HG02970 (cell line): ENCODE data around the gene ATOH8.
"Not testable (repeated sequence)": the region's sequence is repeated elsewhere in the genome, so short reads cannot be mapped to it uniquely, and the experiment has no call there.

Source experiments
- ATAC-seq: cut with Tn5 transposase; IDR thresholded peaks from one replicate; pipeline ENCODE4 v1.9.1; 2021; ENCODE audit warnings: mild to moderate bottlenecking, moderate library complexity, moderate number of reproducible peaks; ENCODE audit not compliant: unreplicated experiment, low FRiP score

ATOH8 gene

DNA sequence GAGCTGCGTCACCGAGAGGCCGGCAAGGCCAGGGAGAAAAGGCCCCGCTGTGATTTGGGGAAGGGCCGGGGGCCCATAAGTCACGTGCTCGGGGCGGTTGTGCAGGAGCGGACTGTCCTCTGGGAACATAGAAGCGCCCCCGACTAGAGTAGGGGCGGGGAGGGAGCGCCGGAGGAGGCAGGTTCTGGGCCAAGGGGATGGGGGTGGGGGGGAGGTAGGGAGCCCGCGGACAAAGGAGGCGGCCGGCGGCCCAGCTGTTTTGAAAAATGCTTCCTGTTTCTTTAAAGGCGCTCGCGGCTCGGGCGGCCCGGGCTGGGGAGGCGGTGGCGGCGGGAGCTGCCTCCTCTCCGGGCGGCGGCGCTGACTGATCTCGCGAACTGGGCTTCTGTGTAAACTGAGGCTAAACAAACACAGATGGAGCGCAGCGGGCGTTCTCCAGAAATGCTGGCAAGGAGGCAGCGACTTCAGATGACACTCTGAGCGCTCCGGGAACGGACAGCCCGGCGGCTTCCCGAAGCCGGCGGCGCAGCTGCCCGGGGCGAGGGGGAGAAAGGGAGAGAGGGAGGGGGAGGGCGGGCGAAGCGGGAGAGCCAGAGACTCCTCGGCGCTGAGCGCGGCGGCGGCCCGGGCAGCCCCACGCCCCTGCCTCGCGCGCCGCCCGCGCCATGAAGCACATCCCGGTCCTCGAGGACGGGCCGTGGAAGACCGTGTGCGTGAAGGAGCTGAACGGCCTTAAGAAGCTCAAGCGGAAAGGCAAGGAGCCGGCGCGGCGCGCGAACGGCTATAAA lies at the start of gene ATOH8:
ATOH8 (plus strand) TSS at position 467 of the 788 bp plus-strand sequence; CDS start at position 666, 199 bp downstream.
- ATAC-seq = no peak

DNA sequence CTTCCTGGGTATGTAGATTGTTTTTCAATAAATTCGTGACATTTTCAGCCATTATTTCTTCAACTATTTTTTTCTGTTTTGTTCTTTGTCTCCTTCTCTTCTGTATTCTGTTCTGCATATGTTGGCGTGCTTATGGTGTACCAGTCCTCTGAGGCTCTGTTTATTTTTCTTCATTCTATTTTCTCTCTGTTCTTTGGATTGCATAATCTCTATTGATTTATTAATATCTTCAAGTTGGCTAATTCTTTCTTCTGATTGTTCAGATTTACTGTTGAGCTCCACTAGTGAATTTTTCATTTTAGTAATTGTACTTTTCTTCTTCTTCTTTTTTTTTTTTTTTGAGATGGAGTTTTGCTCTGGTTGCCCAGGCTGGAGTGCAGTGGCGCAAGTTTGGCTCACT lies 49.8 kb upstream of the ATOH8 start:
- ATAC-seq = no peak

GRCh38 chr2:85704800-85705679 lies 48.8 kb upstream of the ATOH8 start:
- ATAC-seq = no peak

- ATAC-seq = no peak
Measured at GRCh38 chr2:85705680-85706039, 48.1 kb upstream of the ATOH8 start.

- ATAC-seq = no peak
Measured at GRCh38 chr2:85706063-85706462, 47.7 kb upstream of the ATOH8 start.

DNA sequence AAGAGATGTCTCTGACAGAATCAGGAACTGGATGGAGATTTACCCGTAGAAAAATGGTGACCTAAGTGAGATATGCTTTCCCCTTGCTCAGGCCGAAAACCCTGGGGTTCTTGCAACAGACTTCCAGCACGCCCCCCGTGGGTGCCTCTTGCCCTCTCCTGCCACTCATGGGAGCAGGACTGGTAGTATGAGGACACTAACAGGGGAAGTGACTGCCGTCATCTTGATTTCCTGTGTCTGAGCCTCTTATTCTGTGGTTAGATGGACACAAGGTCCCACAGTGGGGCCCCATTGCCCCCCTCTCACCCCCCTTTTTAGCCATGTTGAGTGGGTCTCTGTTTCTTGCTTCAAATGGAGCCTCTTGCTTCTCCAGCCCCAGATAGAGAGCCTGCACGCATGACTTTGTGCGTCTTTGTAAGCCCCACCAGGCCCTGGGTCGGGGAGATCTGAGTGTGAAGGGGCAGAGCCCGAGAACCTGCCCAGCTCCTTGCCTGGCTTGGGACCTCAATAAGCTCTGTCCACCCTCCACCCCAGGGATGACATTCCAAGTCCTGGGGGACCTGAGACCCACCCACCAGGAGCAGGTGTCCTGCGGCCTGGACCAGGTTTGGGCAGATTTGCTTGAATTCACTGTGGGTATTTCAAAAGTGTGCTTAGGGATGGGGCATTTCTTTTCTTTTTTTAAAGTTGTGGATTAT lies 47.0 kb upstream of the ATOH8 start:
- ATAC-seq = no peak

- no peak for ATAC-seq
Measured at GRCh38 chr2:85707304-85707703, 46.5 kb upstream of the ATOH8 start.

GRCh38 chr2:85708641-85709040 lies 45.1 kb upstream of the ATOH8 start:
- ATAC-seq = no peak

DNA sequence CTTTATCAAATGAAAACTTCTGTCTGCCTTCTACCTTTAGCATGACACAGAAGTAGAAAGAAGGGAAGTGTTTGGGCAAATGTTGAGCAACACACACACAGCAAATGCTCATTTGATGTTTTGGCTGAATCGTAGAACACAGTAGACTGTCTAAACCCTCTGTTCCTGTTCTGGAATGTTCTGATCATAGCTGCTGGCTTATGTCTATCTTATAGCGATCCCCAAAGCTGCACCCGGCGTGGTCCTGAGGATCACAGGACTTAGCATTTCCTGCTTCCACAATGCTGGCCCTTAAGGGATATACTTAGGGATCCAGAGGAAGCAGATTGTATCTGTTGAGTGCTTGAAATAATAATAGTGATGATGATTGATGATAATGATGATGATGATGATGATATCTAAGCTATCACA lies 44.4 kb upstream of the ATOH8 start:
- no peak for ATAC-seq

DNA sequence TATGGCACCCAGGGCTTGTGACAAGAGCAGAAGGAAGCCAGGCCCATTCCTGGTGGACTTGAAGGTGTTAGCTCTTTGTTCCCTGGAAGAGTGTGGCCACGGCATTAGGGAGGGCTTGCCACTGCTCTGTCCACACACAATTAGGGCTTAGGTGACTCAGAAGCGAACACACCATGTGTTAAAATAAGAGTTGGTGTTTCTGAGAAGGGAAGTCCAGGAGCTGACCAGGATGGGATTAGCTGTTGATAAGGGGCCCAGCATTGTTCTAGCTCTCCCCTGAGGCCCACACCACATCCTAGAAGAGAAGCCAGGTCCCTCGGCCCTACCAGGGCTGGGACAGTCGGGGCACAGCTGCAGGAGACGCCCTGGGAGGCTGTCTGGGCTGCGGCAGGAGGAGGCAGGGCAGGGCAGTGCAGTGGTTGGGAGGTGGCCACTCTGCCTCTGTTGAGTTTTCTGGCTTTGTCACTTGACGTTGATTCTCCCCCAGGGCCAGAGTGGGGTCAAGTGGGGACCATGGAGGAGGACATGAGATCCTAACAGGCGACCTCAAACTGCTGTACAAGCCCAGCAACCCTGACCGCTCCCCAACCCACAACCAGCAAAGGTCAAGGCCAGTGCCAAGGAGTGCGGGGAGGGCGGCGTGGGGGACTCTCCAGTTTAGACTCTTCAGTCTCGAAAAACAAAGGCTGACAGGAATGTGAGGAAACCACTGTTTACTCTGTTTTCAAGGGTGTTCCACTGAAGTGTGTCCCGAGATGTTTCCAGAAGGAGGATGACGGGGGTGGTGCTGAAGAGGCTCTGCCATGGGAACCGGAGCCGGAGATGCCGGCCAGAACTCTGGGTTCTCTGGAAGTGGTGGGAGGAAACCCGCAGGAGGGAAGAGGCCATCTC lies 42.9 kb upstream of the ATOH8 start:
- ATAC-seq = no peak

DNA sequence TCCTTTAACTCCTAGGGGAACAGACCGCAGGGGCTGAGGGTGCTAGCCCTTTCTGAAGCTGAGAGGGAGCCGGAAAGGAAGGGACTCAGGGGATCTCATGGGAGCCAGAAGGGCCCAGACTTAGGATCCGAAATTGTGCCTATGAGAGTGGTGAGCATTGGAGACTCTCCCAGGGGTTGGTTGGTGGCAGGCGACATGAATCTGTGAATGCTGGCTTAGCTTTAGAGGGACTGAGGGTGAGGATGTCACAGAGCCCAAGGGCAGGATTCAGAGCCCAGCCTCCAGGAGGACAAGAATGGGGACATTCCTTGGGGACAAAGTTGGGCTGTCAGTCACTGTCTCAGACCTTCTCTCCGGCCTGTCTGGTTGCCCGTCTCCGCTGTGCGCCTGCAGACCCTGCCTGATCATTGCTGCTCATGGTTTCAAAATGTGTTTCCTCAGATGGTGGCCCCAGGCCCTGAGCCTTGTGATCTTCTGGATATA lies 42.2 kb upstream of the ATOH8 start:
- no peak for ATAC-seq

DNA sequence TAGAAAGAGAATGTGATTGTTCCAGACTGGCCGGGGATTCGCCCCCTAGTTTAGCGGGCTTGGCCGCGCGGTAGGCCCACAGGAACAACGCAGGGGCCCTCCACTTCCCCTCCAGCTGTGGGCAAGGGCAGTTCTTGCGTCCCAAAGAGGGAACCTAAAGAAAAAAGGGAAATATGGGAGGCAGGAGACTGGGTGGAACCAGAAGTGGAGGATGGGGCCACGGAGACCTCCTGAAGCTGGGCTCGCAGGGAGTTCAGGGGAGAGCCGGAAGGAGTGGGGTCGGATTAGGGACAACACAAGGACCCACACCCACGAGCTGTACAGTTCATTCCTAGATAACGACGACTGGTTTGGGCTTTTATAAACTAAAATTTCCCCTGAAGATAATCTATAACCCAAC lies 41.5 kb upstream of the ATOH8 start:
- no peak for ATAC-seq

- no peak for ATAC-seq
Measured at GRCh38 chr2:85712849-85713612, 40.8 kb upstream of the ATOH8 start.

- no peak for ATAC-seq
Measured at GRCh38 chr2:85713836-85714235, 40.0 kb upstream of the ATOH8 start.

GRCh38 chr2:85714421-85714820 lies 39.4 kb upstream of the ATOH8 start:
- ATAC-seq = not testable (repeated sequence)

DNA sequence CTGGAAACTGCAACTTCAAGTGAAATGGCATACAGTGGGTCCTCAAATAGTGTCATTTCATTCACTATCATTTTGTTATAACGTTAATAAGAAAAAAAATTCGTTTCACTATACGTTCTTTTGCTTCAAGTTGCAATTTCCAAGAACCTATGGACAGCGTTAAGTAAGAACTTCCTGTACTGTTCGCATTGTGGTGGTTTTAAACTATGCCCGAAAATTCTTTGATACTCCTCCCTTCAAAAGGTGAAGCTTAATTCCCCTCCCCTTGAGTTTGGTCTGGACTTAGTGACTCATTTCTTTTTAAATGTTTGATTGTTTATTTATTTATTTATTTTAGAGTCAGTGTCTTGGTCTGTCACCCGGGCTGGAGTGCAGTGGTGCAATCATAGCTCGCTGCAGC lies 39.0 kb upstream of the ATOH8 start:
- ATAC-seq = no peak

DNA sequence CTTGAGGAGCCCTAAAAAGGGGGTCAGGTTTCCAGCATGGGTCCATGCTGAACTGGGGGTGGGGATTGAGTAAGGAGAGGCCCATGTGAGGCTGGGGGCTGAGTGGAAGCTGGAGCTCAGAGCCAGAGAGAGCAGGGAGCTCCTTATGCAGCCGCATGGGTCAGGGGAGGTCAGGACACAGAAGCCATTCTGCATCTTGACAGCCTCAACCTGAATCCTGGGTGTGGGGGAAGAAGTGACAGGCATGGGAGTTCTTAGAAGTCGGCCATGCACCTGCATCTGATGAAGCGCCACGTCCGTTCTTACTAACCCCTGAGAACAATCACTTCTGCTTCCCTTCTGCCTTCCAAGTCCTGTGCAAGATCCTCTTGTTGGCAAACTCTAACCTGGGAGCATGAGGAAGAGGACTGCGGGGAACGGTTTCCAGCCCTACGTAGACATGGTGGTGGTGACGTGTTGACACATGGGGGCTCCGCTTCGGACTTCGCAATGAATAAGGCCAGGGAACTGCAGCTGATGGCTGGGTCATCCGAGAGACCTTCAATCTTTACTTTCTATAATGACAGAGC lies 37.4 kb upstream of the ATOH8 start:
- ATAC-seq = no peak

DNA sequence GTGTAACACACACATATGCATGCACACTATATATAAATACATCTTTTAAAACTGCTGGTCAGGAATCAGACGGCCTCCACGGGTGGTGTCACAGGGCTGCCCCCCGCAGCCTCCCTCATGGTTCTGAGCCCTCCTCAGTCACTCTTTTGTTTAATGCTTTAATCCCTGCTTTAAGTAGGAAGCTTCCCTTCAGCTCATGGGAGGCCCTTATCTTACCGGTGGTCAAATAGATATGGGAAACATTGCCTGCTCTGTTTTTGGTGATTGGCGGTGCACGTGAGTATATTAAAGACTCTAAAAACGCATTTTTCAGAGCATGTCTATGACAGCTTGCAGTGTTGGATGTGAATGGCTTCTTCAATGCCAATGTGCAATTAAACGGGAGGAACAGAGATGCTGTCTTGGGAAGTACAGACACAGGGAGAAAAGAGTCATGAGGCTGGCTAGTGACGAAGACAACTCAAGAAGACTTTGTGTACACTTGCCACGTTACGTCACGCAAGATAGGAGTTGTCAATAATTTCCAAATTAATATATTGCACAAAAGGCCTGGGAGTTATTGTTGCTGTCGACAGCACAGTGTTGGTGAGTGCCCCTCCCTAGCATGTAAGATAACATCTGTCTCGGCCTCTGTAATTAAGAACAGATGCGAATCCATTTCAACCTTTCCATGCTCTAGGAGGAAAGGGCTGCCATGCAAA lies 36.3 kb upstream of the ATOH8 start:
- no peak for ATAC-seq
